NCI-H2107 (cell line): ENCODE data around the gene TRPM3.
"Not testable (repeated sequence)": the region's sequence is repeated elsewhere in the genome, so short reads cannot be mapped to it uniquely, and the experiment has no call there.

Experiments
- DNase-seq: peaks from one replicate; lab custom pipeline; 2025; lab: John Stamatoyannopoulos, UW

Gene TRPM3

GRCh38 chr9:70995511-70995910 is 125.9 kb downstream of the TRPM3 start:
- no peak for DNase-seq

GRCh38 chr9:70994582-70994981 is 126.8 kb downstream of the TRPM3 start:
- no peak for DNase-seq

GRCh38 chr9:70988551-70988950 is 132.9 kb downstream of the TRPM3 start:
- no peak for DNase-seq

GRCh38 chr9:70987986-70988385 is 133.4 kb downstream of the TRPM3 start:
- DNase-seq: no peak

GRCh38 chr9:70986984-70987383 is 134.4 kb downstream of the TRPM3 start:
- DNase-seq: no peak

- no peak for DNase-seq
Observed at GRCh38 chr9:70983723-70984295, 137.6 kb downstream of the TRPM3 start.

GRCh38 chr9:70981312-70981711 is 140.1 kb downstream of the TRPM3 start:
- DNase-seq: no peak

GRCh38 chr9:70979966-70980365 is 141.5 kb downstream of the TRPM3 start:
- no peak for DNase-seq

- no peak for DNase-seq
Observed at GRCh38 chr9:70978085-70978484, 143.3 kb downstream of the TRPM3 start.

GRCh38 chr9:70975821-70976220 is 145.6 kb downstream of the TRPM3 start:
- no peak for DNase-seq

GRCh38 chr9:70971723-70972122 is 149.7 kb downstream of the TRPM3 start:
- no peak for DNase-seq

- not testable (repeated sequence) for DNase-seq
Observed at GRCh38 chr9:70966380-70966779, 155.0 kb downstream of the TRPM3 start.

- DNase-seq: no peak
Observed at GRCh38 chr9:70964861-70965260, 156.6 kb downstream of the TRPM3 start.

- DNase-seq: no peak
Observed at GRCh38 chr9:70963554-70963953, 157.9 kb downstream of the TRPM3 start.

GRCh38 chr9:70962761-70963440 is 158.5 kb downstream of the TRPM3 start:
- no peak for DNase-seq

GRCh38 chr9:70959366-70959765 is 162.1 kb downstream of the TRPM3 start:
- no peak for DNase-seq

- no peak for DNase-seq
Observed at GRCh38 chr9:70954596-70955143, 166.8 kb downstream of the TRPM3 start.

- no peak for DNase-seq
Observed at GRCh38 chr9:70954126-70954525, 167.3 kb downstream of the TRPM3 start.

GRCh38 chr9:70951749-70952727 is 169.4 kb downstream of the TRPM3 start:
- no peak for DNase-seq

- no peak for DNase-seq
Observed at GRCh38 chr9:70950270-70950669, 171.2 kb downstream of the TRPM3 start.

GRCh38 chr9:70949239-70949638 is 172.2 kb downstream of the TRPM3 start:
- no peak for DNase-seq

GRCh38 chr9:70948744-70949143 is 172.7 kb downstream of the TRPM3 start:
- DNase-seq: no peak

GRCh38 chr9:70947511-70947910 is 173.9 kb downstream of the TRPM3 start:
- no peak for DNase-seq
